C4-2B (cell line): ENCODE data around the gene PLXDC2.

Experiments
- ZFX ChIP-seq: fragments of 450-650 bp; IDR thresholded peaks from 2 replicates; pipeline ENCODE4 v1.6.1; 2017
- TF ChIP-seq, protein P1 (sequence below): fragments of 450-650 bp; conservative IDR thresholded peaks from 2 replicates; pipeline ENCODE4 v1.5.1; 2017; ENCODE audit warnings: mild to moderate bottlenecking

DNA sequence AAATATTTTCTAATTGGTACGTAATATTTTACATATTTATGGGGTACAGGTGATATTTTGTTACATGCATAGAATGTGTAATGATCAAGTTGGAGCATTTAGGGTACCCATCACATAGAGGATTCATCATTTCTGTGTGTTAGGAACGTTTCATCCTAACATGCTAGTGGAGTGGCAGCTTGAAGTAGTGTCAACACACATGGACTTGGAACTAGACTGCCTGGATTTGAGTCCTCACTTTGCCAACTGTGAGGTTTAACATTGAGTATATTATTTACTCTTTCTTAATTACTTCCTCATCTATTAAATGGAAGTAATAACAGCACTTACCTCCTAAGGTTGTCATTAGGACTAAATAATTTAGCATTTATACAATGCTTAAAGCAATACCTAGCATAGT lies 241.9 kb downstream of the PLXDC2 start:
- TF ChIP-seq, protein P1, sequence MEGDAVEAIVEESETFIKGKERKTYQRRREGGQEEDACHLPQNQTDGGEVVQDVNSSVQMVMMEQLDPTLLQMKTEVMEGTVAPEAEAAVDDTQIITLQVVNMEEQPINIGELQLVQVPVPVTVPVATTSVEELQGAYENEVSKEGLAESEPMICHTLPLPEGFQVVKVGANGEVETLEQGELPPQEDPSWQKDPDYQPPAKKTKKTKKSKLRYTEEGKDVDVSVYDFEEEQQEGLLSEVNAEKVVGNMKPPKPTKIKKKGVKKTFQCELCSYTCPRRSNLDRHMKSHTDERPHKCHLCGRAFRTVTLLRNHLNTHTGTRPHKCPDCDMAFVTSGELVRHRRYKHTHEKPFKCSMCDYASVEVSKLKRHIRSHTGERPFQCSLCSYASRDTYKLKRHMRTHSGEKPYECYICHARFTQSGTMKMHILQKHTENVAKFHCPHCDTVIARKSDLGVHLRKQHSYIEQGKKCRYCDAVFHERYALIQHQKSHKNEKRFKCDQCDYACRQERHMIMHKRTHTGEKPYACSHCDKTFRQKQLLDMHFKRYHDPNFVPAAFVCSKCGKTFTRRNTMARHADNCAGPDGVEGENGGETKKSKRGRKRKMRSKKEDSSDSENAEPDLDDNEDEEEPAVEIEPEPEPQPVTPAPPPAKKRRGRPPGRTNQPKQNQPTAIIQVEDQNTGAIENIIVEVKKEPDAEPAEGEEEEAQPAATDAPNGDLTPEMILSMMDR = no peak
- TF ChIP-seq ZFX = no peak
